CD4-positive, alpha-beta T cell treated with Interferon alpha-2 for 1 hour (primary cell): Measurements from ENCODE around the gene SH2D4B.

Source experiments
- DNase-seq, 2 donors: peaks; one replicate each; pipeline ENCODE4 v3.0.0-alpha.2; 2020 to 2022

The SH2D4B gene

GRCh38 chr10:80596391-80597257 lies 58.9 kb downstream of the SH2D4B start:
- peak; percentile 35 to 58 for DNase-seq

GRCh38 chr10:80598084-80598798 lies 60.5 kb downstream of the SH2D4B start:
- no peak for DNase-seq

DNA sequence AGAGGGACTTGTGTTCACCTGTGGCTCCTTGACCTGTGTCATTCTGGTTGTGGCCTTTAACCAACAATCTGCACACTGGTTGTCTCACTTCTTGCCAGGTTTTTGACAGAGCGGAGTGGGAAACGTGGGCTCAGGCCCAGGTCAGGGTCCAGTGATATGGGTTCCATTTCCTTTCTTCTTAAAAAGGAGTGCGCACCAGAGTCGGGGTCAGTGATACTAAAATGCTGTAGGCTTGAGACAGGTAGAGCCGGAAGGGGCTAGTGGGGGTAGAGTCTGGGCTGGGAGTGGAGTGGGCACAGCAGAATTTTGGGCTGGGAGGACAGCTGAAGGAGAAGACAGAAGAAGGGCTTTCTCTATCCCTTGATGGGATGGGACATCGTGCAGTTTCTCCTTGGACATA lies 61.2 kb downstream of the SH2D4B start:
- no peak for DNase-seq

- DNase-seq = peak; percentile 28 to 31
These were observed 61.7 kb downstream of the SH2D4B start for GRCh38 chr10:80599424-80599847.

DNA sequence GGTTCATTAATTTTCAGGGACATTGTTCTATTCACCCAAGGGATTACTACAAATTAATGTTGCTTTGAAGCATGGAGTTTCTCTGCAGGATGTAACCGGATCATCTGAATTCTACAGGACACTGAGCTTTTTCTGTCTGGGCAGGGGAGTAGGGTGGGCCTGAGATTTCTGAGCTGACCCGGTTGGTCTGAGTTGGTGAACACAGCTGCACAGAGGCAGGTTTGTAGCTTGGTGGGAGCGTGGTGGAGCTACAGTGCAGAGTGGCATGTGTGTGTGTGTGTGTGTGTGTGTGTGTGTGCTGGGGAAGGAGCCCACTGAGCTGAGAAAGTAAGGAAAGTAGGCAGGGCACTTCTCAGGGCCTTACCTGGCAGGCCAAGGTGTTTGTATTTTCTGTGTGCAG lies 62.6 kb downstream of the SH2D4B start:
- no peak for DNase-seq

GRCh38 chr10:80602881-80603280 lies 65.2 kb downstream of the SH2D4B start:
- no peak for DNase-seq

DNA sequence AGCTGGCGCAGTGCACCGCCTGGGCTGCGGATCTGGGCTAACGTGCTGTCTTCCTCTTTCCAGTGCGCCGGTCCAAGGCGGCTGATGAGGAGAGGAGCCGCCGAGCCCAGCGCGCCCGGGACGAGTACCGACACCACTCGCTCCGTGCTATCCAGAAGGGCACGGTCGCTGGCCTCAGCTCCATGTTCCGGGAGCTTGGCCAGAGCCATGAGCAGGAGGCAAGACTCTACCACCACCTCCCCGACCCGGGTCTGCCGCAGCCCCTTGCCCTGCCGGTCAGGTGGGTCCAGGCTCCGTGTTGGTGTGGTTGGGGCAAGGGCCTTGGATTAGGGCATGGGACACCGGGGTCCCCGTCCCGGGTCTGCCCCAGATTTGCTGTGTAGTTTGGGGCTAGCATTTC lies 65.8 kb downstream of the SH2D4B start:
- DNase-seq = no peak

- no peak for DNase-seq
These were observed 71.0 kb downstream of the SH2D4B start for GRCh38 chr10:80608706-80609105.

- DNase-seq = no peak
These were observed 71.6 kb downstream of the SH2D4B start for GRCh38 chr10:80609331-80609730.

- no peak for DNase-seq
These were observed 73.9 kb downstream of the SH2D4B start for GRCh38 chr10:80611481-80612185.

DNA sequence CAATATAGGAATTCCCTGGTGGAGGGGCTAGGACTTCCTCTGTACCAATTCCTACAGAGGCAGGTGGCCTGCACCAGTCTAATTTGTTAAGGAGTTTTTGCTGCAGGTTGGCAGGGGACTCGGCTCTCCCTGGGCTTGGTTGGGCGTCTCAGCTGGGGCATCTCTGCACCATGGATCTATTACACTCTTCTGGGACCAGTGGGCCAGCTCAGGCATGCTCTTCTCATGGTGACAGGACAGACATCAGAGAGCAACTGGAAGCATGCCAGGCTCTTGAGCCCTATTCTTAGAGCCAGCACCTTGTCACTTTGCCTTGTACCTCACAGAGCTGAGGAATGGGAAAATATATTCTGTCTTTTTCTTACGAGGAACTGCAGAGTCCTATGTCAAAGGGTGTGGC lies 74.6 kb downstream of the SH2D4B start:
- no peak for DNase-seq

DNA sequence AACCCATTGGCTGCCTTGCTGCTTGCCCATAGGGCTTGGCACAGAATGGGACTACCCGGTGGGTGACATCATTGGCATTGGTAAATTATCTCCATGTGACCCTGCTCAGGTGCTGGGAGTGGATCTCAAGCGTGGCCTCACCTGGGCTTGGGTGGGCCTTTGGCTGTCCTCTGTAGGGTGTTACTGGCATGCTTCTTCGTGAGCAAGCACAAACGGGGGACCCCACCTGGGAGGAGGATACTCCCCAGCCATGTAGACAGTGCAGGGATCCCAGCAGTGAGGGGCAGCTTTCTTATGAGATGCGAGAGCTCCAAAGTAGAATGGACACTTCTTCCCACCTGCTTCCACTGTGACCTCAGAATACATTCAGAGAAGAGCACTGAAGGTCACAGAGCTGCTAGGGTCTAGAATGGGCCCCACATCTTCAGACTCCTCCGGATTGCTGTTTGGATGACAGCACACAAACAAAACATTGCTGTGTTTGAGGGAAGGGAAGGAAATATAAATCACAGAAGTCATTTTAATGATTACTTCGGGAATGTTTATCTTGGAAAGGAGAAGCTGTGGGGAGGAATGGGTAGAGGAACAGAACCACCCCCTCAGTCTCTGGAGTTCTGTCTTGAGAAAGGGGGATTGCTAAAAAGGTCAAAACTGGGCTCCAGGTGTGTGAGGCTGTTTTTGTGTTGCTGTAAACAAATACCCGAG lies 75.9 kb downstream of the SH2D4B start:
- DNase-seq = no peak

DNA sequence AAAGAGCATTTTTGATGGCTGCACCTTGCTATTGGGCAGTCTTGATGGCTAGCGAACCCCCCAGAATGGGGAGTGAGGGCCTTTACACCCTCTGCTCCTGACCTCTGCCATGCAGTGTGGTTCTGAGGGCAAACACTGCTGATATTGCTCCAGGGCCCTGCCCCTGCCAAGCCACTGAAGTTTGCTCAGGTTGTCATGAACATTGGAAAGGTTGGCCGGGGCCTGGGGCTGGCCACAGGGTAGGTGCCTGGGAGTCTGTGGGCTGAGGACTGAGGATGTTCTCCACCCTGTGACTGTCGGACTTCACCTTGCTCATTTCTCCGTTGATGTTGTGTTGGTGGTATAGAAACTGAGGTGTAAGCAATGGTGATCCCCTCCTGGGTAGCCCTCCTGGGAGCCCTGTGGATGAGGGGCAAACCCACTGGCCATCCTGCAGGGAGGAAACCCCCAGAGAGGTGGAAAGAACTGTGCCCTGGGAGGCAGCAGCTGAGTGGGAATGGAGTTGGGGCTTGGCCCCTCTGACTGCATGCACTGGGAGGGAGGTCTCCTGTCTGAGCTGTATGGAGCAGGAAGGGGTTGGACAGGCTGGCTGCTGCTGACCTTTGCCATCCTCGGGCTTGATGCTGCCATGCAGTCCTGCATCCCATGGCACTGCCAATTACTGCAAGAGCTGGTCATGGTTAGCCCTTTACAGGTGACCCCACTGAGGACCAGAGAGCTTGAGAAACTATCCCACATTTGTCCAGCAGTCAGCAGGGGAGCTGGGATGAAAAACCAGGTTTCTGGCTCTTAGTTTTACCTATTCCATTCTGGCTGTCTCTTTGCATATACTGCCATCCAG lies 77.1 kb downstream of the SH2D4B start:
- no peak for DNase-seq

GRCh38 chr10:80617807-80618206 lies 80.1 kb downstream of the SH2D4B start:
- DNase-seq = no peak

- no peak for DNase-seq
These were observed 81.3 kb downstream of the SH2D4B start for GRCh38 chr10:80619036-80619435.

- DNase-seq = no peak
These were observed 84.5 kb downstream of the SH2D4B start for GRCh38 chr10:80622153-80622552.

DNA sequence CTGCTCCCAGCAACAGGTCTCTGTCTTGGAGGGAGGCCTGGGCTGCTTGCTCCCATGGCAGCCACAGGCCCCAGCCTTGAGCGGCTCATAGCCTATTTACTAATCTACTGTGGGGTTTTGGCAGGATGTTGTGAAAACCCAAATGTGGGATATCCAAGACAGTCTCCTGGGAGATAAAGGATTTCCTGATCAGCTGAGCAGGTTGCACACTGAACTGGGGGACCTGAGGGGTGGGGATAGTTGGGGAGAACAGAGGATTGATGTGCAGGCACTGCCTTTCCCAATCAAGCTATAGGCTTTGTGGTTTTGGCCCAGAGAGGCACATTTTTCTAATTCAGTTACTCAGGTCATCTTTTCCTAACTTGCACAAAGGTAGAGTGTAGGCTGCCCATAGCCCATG lies 92.6 kb downstream of the SH2D4B start:
- DNase-seq = no peak

- DNase-seq = no peak
These were observed 95.0 kb downstream of the SH2D4B start for GRCh38 chr10:80632742-80633141.

DNA sequence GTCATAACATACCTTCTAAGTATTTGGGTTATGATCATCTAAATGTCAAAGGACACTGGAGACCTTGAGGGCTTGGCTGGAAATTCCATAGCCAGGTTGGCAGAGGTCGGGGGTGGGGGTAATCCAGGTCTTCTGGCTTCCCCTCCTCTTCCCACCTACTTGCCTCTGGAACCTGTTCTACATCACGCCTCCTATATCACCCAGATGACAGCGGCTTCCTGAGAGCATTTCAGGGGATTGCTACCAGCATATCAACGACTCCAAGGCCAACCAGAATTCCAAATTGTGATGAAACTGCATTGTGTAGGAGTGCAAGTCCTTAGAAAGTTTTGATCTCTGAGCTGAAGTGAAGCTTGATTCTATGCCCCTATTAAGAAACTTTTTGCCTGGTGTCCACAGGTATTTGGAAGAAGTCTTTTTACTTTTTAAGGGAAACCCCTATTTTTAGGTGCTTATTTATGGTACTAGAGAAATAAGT lies 95.7 kb downstream of the SH2D4B start:
- no peak for DNase-seq

GRCh38 chr10:80633910-80634309 lies 96.2 kb downstream of the SH2D4B start:
- DNase-seq = no peak

GRCh38 chr10:80642661-80643060 lies 105.0 kb downstream of the SH2D4B start:
- DNase-seq = no peak

GRCh38 chr10:80646366-80646765 lies 108.7 kb downstream of the SH2D4B start:
- no peak for DNase-seq
